Measurements from ENCODE around the gene FKBP9.

FKBP9 gene

DNA sequence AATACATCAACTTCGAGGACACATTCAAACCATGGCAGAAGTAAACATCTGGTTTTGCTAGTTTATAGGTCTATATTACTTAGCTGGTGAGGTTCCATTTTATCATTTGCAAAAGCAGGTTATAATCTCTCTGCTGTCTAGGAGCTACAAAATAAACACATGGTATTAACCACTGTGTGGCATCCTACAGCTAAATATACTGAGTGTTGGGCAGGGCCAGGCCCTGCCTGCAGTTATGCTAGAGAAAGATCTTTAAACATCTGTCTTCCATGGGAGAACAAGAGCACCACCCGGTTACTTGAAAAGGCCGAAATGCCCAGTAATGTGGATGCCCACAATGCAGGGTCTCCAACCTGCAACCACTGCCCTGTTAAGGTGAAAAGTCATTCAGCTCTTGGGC, 20.6 kb upstream of the FKBP9 start:
- no peaks in the 10 kb centered on the region for H3K9me3 ChIP-seq
- peak overlapping the region; percentile 40 to 44 for H3K27ac ChIP-seq
- no peak overlapping the region for H3K4me3 ChIP-seq
- intact Hi-C loops (cut with DNase I; ENCODE audit: low total_unique reads): no loop called here
- peaks cover 0 to 59% (median 31%) of the 10 kb centered on the region in 4 donors for H3K4me1 ChIP-seq
- no peaks in the 10 kb centered on the region for H3K27me3 ChIP-seq
- TF ChIP-seq, protein P1, sequence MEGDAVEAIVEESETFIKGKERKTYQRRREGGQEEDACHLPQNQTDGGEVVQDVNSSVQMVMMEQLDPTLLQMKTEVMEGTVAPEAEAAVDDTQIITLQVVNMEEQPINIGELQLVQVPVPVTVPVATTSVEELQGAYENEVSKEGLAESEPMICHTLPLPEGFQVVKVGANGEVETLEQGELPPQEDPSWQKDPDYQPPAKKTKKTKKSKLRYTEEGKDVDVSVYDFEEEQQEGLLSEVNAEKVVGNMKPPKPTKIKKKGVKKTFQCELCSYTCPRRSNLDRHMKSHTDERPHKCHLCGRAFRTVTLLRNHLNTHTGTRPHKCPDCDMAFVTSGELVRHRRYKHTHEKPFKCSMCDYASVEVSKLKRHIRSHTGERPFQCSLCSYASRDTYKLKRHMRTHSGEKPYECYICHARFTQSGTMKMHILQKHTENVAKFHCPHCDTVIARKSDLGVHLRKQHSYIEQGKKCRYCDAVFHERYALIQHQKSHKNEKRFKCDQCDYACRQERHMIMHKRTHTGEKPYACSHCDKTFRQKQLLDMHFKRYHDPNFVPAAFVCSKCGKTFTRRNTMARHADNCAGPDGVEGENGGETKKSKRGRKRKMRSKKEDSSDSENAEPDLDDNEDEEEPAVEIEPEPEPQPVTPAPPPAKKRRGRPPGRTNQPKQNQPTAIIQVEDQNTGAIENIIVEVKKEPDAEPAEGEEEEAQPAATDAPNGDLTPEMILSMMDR (IDR thresholded peaks at IDR 0.05): no peak
- DNase-seq: no peak
- H3K36me3 ChIP-seq: peaks cover under 1 to 19% (median 13%) of the 10 kb centered on the region in 3 donors

DNA sequence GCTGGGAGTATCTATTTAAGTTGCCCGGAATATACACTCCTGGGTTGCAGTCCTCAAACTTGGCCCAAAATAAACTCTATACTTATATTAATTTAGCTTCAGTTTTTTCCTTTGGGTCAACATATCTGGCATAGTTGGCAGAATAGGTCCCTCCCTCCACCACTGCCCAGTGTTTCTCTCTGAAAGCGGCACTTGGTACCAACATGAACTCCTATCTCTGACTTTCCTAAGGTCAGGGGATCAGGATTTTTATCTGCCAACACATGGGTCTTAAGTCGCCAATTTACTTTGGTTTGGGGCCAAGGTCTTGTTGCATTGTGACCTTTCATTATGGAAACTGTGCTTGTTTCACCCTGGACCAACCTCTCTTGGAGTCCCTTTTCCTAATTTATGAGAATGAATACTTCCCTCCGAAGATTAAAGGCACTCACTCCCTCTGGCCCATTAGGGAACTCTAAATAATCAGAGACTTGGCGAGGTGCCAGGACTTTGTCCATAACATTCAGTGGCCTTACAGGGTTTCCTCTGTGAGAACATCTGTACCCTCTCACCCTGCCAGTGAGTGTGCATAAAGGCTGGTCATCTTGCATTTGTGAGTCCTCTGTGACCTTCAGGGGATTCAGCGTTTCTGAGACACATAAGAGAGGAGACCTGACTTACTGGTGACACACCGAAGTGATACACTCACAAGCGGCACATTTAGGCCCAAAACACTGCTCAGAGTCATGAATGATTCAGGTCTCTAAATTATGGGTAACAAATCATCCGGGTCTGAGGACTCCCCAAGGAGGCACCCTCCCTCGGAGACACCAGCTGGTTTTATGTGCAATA, 19.7 kb upstream of the FKBP9 start:
- peak in 1 of 2 donors; percentile 54 for DNase-seq
- peaks cover 0 to 59% (median 31%) of the 10 kb centered on the region in 4 donors for H3K4me1 ChIP-seq
- no peaks in the 10 kb centered on the region for H3K27me3 ChIP-seq
- peaks cover 0 to 11% (median 6%) of the 10 kb centered on the region in 3 donors for H3K36me3 ChIP-seq
- TF ChIP-seq, protein P1 (IDR thresholded peaks at IDR 0.05): no peak
- H3K4me3 ChIP-seq: no peak overlapping the region
- peak overlapping the region; percentile 40 to 44 for H3K27ac ChIP-seq
- H3K9me3 ChIP-seq: no peaks in the 10 kb centered on the region
- intact Hi-C loops (cut with DNase I; ENCODE audit: low total_unique reads): no loop called here

DNA sequence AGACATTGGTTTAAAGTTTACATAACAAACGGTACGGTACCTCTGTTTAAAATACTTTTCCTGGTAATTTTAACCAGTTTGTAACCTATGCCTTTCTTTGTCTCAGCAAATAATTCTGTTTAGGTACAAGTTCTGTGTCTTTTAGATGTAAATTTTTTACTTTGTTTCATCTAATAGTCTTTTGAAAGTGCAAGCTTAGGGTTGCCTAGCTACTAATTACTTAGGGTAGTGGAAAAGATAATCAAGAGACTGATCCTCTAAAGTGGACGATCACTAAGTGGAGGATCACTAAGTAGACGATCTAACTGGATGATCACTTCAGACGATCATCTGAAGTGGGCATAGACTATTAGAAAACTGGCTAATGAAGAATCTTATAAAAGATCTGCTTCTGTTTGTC, 16.1 kb upstream of the FKBP9 start:
- peaks cover 0 to 46% (median 26%) of the 10 kb centered on the region in 4 donors for H3K4me1 ChIP-seq
- peak overlapping the region; percentile 90 to 92 for H3K27ac ChIP-seq
- peak overlapping the region; percentile 69 to 87 for H3K4me3 ChIP-seq
- intact Hi-C loops (cut with DNase I; ENCODE audit: low total_unique reads): loop anchor here (5.0 kb wide), 2 partner anchors 49 to 94 kb away; partner anchors contain the start of gene KBTBD2
- no peak for DNase-seq
- no peaks in the 10 kb centered on the region for H3K9me3 ChIP-seq
- TF ChIP-seq, protein P1 (IDR thresholded peaks at IDR 0.05): no peak
- no peaks in the 10 kb centered on the region for H3K36me3 ChIP-seq
- no peaks in the 10 kb centered on the region for H3K27me3 ChIP-seq

DNA sequence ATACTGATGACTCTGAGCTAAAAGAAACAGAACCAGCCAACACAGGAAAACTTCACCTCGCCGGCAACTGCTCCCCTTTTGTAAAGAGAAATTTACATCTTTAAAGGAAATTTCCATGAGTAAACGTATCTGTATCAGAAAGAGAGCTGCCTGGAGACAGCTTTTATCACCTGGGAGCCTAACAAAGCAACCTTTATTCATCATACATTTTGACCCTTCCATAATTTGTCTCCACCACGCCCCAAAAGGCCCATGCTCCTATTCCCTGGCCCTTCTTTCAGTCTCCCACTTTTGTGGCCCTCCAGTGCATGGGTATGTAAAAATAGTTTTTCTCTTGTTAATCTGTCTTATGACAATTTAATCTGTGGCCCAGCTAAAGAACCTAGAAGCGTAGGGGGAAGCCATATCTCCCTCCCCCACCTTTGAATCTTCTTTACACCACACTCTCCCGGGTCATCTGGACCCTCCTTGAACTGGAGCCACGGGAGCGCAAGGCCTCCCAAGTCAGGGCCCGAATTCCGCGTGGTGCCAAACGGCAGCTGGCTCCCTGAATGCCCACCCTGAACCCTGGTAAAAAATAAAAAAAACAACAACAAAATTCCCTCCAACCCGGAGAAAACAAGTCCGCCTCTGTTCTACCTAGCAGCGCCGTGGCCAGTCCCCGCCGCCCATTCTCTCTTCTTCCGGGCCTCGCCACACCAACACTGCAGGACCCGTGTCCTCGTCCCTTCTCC, 15.4 kb upstream of the FKBP9 start:
- H3K4me1 ChIP-seq: peaks cover 0 to 39% (median 20%) of the 10 kb centered on the region in 4 donors
- no peaks in the 10 kb centered on the region for H3K27me3 ChIP-seq
- peak overlapping the region; percentile 90 to 92 for H3K27ac ChIP-seq
- H3K9me3 ChIP-seq: no peaks in the 10 kb centered on the region
- H3K36me3 ChIP-seq: no peaks in the 10 kb centered on the region
- TF ChIP-seq, protein P1 (IDR thresholded peaks at IDR 0.05): no peak
- DNase-seq: no peak
- H3K4me3 ChIP-seq: peak overlapping the region; percentile 69 to 87
- intact Hi-C loops (cut with DNase I; ENCODE audit: low total_unique reads): loop anchor here (5.0 kb wide), 2 partner anchors 50 to 95 kb away; partner anchors contain the start of gene KBTBD2

DNA sequence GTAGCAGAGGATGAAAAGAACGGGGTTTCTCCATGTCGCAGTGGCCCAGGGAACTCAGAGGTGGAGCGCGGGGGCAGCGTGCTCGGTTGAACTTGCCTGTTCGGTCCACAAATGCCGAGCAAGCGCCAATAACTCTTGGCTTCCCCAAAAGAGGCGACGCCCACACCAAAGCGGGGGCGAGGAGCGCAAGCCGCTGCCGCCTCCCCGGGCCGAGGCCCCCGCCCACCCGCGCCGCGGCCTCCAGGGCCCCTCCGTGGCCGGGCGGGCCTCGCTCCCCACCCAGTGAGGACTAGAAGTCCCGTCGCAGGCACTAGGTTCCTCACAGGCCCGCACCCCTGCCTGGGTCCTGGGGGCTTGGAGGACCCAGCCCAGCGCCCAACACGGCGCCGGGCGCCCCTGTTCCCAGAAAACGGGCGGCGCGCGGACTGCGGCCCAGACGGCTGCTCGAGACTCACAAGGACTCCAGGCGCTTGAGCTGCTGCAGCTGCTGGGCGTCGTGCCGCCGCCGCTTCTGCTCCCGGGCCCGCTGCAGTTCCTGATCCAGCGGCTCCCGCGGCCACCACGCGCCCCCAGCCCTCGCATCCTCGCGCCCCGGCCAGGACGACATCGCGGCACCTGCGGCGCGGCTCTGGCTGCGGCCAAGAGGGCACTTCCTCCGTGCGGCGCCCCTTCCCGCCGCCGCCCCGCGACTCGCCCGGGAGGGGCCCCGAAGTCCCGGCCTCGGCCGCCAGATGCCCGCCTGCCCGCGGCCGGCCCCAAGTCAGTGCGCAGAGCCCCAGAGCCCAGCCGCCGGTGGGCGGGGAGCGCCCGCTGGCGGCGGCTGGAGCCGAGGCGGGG, 14.6 kb upstream of the FKBP9 start:
- Histone ChIP-seq H3K4me1 (peaks cover 0 to 31% (median 12%) of the 10 kb centered on the region in 4 donors), H3K27ac (peak overlapping the region; percentile 90 to 92), H3K27me3 (no peaks in the 10 kb centered on the region), H3K4me3 (peak overlapping the region; percentile 69 to 87), H3K36me3 (no peaks in the 10 kb centered on the region), H3K9me3 (no peaks in the 10 kb centered on the region)
- intact Hi-C loops (cut with DNase I; ENCODE audit: low total_unique reads): loop anchor here (5.0 kb wide), 2 partner anchors 50 to 95 kb away; partner anchors contain the start of gene KBTBD2
- DNase-seq: peak; percentile 68 to 89
- TF ChIP-seq, protein P1 (IDR thresholded peaks at IDR 0.05): peak; percentile 47 to 69

All from tibial artery (tissue), 4 donors.